Mesodermal cell (in vitro differentiated cells): Measurements from ENCODE around the gene ADAMTS10.

Source experiments
- H3K27ac ChIP-seq: 2 replicates; pipeline ENCODE4 v1.7.0; 2013; ENCODE audit warnings: mild to moderate bottlenecking, low read depth, low read length, moderate library complexity; ENCODE audit not compliant: severe bottlenecking
- H3K36me3 ChIP-seq: 2 replicates; pipeline ENCODE4 v1.7.1; 2013; ENCODE audit warnings: mild to moderate bottlenecking, low read length, moderate library complexity; ENCODE audit not compliant: control insufficient read depth, insufficient read depth
- H3K4me1 ChIP-seq: one replicate; pipeline ENCODE4 v1.7.1; 2013; ENCODE audit warnings: mild to moderate bottlenecking, low read length; ENCODE audit not compliant: insufficient read depth, control insufficient read depth, poor library complexity, severe bottlenecking
- H3K4me3 ChIP-seq: 2 replicates; pipeline ENCODE4 v1.7.0; 2013; ENCODE audit warnings: low read length, control low read depth, mild to moderate bottlenecking; ENCODE audit not compliant: insufficient read depth, poor library complexity, severe bottlenecking; ENCODE audit errors: extremely low read depth
- H3K9me3 ChIP-seq: 2 replicates; pipeline ENCODE4 v1.7.1; 2013; ENCODE audit warnings: mild to moderate bottlenecking, low read length, moderate library complexity; ENCODE audit not compliant: control insufficient read depth
- WGBS, 2 experiments: methylation state at CpG; one replicate each; pipeline ENCODE4 v1.1.5; 2013; ENCODE audit warnings: missing lambda C conversion rate in 2 of 2; ENCODE audit not compliant: insufficient coverage in 2 of 2; 5-methylcytosine and 5-hydroxymethylcytosine counted together

Gene ADAMTS10

GRCh38 chr19:8531470-8531869, 79.0 kb downstream of the ADAMTS10 start:
- H3K36me3 ChIP-seq = peaks cover 5% of the 10 kb centered on the region
- H3K4me1 ChIP-seq = peaks cover 4% of the 10 kb centered on the region
- no peak overlapping the region for H3K4me3 ChIP-seq
- H3K9me3 ChIP-seq = no peaks in the 10 kb centered on the region
- WGBS, 2 experiments = 95 to 97% methylated on average over 7 of the region's 7 CpGs
- no peak overlapping the region for H3K27ac ChIP-seq
